ENCODE measurements around the gene HUWE1. TPM values are rescaled to one million over a fixed set of nuclear protein-coding genes. Genes with fewer than 3 reads are reported as not detected.
A peak's percentile ranks its signal among the peaks of the same experiment; 100 is the strongest.

Gene HUWE1
- total RNA-seq, 1 donor from 2014 or later, result 147 TPM

DNA sequence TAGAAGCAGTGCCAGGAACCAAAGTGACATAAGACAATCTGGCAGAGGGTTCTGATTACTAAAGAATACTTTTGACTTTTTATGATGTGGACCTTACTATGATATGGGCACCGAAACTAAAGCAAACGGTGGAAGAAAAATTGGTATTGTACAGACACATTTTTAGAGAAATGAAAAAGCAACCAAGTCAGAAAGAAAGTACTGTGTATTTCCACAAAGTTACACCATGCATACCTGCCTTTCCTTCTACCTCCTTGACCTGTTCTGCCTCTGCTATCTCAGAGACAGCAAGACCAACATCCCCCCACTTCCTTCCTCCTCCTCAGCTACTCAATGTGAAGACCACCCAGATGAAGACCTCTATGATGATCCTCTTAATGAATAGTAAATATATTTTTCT lies 88.3 kb downstream of the HUWE1 start:
- H3K4me1 Mint-ChIP-seq (ENCODE audit: low read depth), result no peaks in the 10 kb centered on the region
- no peak overlapping the region for H3K4me3 Mint-ChIP-seq (ENCODE audit: unreplicated experiment)
- TF ChIP-seq, protein P1, sequence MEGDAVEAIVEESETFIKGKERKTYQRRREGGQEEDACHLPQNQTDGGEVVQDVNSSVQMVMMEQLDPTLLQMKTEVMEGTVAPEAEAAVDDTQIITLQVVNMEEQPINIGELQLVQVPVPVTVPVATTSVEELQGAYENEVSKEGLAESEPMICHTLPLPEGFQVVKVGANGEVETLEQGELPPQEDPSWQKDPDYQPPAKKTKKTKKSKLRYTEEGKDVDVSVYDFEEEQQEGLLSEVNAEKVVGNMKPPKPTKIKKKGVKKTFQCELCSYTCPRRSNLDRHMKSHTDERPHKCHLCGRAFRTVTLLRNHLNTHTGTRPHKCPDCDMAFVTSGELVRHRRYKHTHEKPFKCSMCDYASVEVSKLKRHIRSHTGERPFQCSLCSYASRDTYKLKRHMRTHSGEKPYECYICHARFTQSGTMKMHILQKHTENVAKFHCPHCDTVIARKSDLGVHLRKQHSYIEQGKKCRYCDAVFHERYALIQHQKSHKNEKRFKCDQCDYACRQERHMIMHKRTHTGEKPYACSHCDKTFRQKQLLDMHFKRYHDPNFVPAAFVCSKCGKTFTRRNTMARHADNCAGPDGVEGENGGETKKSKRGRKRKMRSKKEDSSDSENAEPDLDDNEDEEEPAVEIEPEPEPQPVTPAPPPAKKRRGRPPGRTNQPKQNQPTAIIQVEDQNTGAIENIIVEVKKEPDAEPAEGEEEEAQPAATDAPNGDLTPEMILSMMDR (IDR thresholded peaks at IDR 0.05), result no peak
- H3K27me3 Mint-ChIP-seq (ENCODE audit: low read depth), result no peaks in the 10 kb centered on the region
- DNase-seq (ENCODE audit: low spot score), result no peak
- peaks cover 2% of the 10 kb centered on the region for H3K9me3 Mint-ChIP-seq (ENCODE audit: low read depth)
- H3K36me3 Mint-ChIP-seq (ENCODE audit: low read depth), result peaks cover 17% of the 10 kb centered on the region
- H3K27ac Mint-ChIP-seq (ENCODE audit: unreplicated experiment), result no peak overlapping the region

DNA sequence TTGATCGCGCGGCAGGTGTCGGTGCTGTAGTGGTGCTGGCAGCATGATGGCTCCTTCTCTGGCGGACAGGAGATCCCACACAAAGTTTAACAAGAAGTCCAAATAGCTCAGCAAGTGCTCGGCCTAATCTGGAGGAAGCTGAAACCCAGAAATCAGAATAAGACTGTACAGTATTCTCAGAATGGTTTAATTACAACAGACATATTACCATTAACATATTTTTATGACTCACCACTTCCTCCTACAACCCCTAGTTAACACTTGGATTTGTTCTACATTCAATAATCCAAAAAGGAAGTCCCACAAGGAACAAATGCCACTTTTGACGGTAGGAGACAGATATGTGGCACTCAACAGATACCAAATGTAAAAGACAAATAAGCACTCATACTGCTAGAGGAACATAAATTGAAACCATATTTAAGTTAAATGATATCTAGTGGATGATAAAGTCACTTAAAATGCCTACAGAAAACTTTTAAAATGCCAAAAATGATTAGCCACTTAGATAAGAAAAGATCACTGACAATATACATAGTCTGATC lies 91.2 kb downstream of the HUWE1 start:
- no peak overlapping the region for H3K27ac Mint-ChIP-seq (ENCODE audit: unreplicated experiment)
- H3K4me3 Mint-ChIP-seq (ENCODE audit: unreplicated experiment), result no peak overlapping the region
- no peaks in the 10 kb centered on the region for H3K27me3 Mint-ChIP-seq (ENCODE audit: low read depth)
- H3K4me1 Mint-ChIP-seq (ENCODE audit: low read depth), result no peaks in the 10 kb centered on the region
- peaks cover 18% of the 10 kb centered on the region for H3K36me3 Mint-ChIP-seq (ENCODE audit: low read depth)
- no peak for DNase-seq (ENCODE audit: low spot score)
- TF ChIP-seq, protein P1 (IDR thresholded peaks at IDR 0.05), result no peak
- H3K9me3 Mint-ChIP-seq (ENCODE audit: low read depth), result peaks cover 2% of the 10 kb centered on the region

DNA sequence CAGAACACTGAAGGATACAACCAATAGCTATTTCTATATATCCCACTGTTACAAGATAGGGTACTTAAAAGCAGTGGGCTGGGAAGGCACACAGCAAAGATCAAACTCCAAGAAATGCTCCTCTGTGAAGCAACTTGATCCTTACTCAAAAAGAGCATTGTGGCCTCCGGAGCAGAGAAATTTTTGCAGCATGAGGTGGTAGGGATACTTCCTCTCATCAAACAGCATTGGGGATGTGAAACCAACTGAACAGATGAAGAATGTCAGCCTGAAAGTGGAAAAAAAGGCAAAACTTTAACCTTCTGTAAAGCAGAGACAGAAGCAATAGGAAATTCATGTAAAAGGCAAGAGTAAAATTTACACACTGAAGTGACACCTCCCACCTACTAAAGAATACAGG lies 92.2 kb downstream of the HUWE1 start:
- TF ChIP-seq, protein P1 (IDR thresholded peaks at IDR 0.05), result no peak
- Mint-ChIP-seq H3K36me3 (ENCODE audit: low read depth) (peaks cover 19% of the 10 kb centered on the region), H3K27ac (ENCODE audit: unreplicated experiment) (peak overlapping the region; percentile 45), H3K27me3 (ENCODE audit: low read depth) (no peaks in the 10 kb centered on the region), H3K9me3 (ENCODE audit: low read depth) (no peaks in the 10 kb centered on the region), H3K4me1 (ENCODE audit: low read depth) (no peaks in the 10 kb centered on the region), H3K4me3 (ENCODE audit: unreplicated experiment) (no peak overlapping the region)
- no peak for DNase-seq (ENCODE audit: low spot score)

DNA sequence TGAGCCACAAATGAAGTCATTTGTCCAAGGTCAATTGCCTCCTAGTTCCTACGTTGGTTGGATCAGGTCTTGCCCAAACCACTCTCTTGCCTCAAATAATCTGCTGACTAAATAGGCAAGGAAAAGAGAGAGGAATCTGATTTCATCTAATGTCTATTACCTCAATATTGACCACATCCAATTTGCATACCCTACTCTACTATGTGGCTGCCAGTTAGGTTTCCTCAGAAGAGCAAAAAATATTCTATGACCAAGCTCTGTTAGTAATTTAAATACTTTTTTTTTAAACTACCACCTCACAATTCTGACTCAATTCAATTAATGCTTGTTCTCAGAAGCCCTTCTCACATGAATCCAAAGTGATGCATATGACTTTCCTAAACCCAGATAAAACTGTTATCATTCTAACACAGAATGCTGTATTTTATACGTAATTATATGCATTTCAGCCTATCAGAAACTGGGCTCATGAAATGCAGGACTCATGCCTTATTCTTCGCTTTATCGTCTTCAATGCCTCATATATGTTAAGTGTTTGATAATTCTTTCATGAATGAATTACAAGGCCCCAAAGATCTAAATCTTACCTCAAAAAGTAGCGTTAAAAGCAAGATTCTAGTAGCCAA lies 98.6 kb downstream of the HUWE1 start:
- Mint-ChIP-seq H3K4me3 (ENCODE audit: unreplicated experiment) (no peak overlapping the region), H3K4me1 (ENCODE audit: low read depth) (no peaks in the 10 kb centered on the region), H3K27ac (ENCODE audit: unreplicated experiment) (no peak overlapping the region), H3K27me3 (ENCODE audit: low read depth) (no peaks in the 10 kb centered on the region), H3K36me3 (ENCODE audit: low read depth) (peaks cover 26% of the 10 kb centered on the region), H3K9me3 (ENCODE audit: low read depth) (no peaks in the 10 kb centered on the region)
- TF ChIP-seq, protein P1 (IDR thresholded peaks at IDR 0.05), result no peak
- DNase-seq (ENCODE audit: low spot score), result no peak

DNA sequence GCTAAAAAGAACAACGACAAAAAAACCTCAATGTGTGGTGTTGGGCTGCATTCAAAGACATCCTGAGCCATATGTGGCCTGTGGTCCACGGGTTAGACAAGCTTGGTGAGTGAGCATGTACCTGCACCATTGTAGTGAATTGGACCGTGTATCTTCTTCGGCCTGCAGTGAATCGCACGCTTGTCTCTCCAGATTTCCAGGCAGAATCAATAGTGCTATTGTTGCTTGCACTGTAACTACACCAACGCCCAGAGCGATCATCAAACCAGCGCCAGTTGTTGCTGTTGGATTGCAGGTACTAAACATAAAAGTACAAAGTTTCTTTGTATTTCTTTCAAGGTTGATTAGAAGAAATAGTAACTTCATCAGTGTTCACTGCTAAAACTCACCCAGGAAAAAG lies 101.6 kb downstream of the HUWE1 start:
- Mint-ChIP-seq H3K36me3 (ENCODE audit: low read depth) (peaks cover 21% of the 10 kb centered on the region), H3K9me3 (ENCODE audit: low read depth) (peaks cover 2% of the 10 kb centered on the region)

More for the DNA sequence above, 101.6 kb downstream of the HUWE1 start:
- H3K27me3 Mint-ChIP-seq (ENCODE audit: low read depth), result no peaks in the 10 kb centered on the region
- H3K4me3 Mint-ChIP-seq (ENCODE audit: unreplicated experiment), result no peak overlapping the region
- H3K27ac Mint-ChIP-seq (ENCODE audit: unreplicated experiment), result no peak overlapping the region
- TF ChIP-seq, protein P1 (IDR thresholded peaks at IDR 0.05), result no peak
- no peak for DNase-seq (ENCODE audit: low spot score)
- no peaks in the 10 kb centered on the region for H3K4me1 Mint-ChIP-seq (ENCODE audit: low read depth)
